ENCODE data around the gene TSPAN9. TPM values are rescaled to one million over a fixed set of nuclear protein-coding genes. Genes with fewer than 3 reads are reported as not detected.

Gene TSPAN9
- polyA plus RNA-seq, 1 donor (not counting 4 experiments of a cell fraction or from before 2014, with no cell fraction given), result 27.5 TPM

GRCh38 chr12:3289702-3290101, 212.5 kb downstream of the TSPAN9 start:
- peaks cover 0 to 2% of the 10 kb centered on the region in 2 experiments for H3K36me3 ChIP-seq (ENCODE audit: control insufficient read depth in 2 of 2, extremely low read depth in 1 of 2, insufficient read depth in 2 of 2, low read length in 2 of 2)

GRCh38 chr12:3291939-3292338, 214.8 kb downstream of the TSPAN9 start:
- dilution Hi-C loops (cut with MboI; ENCODE audit: extremely low pct_ligation_motif_present, low sequenced_read_pairs), result no loop called here
- FAIRE-seq, result no peak

More at GRCh38 chr12:3289702-3290101, 212.5 kb downstream of the TSPAN9 start:
- Histone ChIP-seq H4K20me1 (ENCODE audit: control insufficient read depth, extremely low read depth, insufficient read depth, low read length) (peaks cover 2% of the 10 kb centered on the region), H3K27me3 (ENCODE audit: control insufficient read depth, extremely low read depth, insufficient read depth, low read length) (no peaks in the 10 kb centered on the region), H3K79me2 (ENCODE audit: control insufficient read depth, insufficient read depth, low read length) (no peaks in the 10 kb centered on the region), H3K4me2 (ENCODE audit: control insufficient read depth, extremely low read depth, insufficient read depth, low read depth, low read length) (no peak overlapping the region), H3K9me3 (ENCODE audit: control insufficient read depth, low read depth, low read length) (no peaks in the 10 kb centered on the region), H3K4me3 (ENCODE audit: control insufficient read depth in 2 of 3, extremely low read depth in 1 of 3, insufficient read depth in 2 of 3, low read depth in 1 of 3, low read length in 3 of 3) (no peak overlapping the region), H3K9me1 (ENCODE audit: control insufficient read depth, extremely low read depth, insufficient read depth, low read length) (no peaks in the 10 kb centered on the region), H3K27ac (ENCODE audit: control insufficient read depth, insufficient read depth, low read length) (no peak overlapping the region), H3K9ac (ENCODE audit: control insufficient read depth, extremely low read depth, insufficient read depth, low read length) (no peak overlapping the region), H3K4me1 (ENCODE audit: control insufficient read depth, extremely low read depth, insufficient read depth, low read length) (peaks cover 9% of the 10 kb centered on the region), H2AFZ (ENCODE audit: control insufficient read depth, low read length) (no peak overlapping the region)
- DNase-seq (ENCODE audit: low read depth, low spot score) (no peak), FAIRE-seq (no peak)
- TF ChIP-seq CTCF (optimal IDR thresholded peaks at IDR 0.05 in 1 of 3, IDR thresholded peaks at IDR 0.05 in 1 of 3, conservative IDR thresholded peaks at IDR 0.05 in 1 of 3; ENCODE audit: extremely low read depth in 1 of 3, insufficient read depth in 2 of 3, low read length in 3 of 3) (no peak), EZH2 (IDR thresholded peaks at IDR 0.05; ENCODE audit: low read length) (no peak)
- dilution Hi-C loops (cut with MboI; ENCODE audit: extremely low pct_ligation_motif_present, low sequenced_read_pairs), result no loop called here

More at GRCh38 chr12:3291939-3292338, 214.8 kb downstream of the TSPAN9 start:
- H3K4me2 ChIP-seq (ENCODE audit: control insufficient read depth, extremely low read depth, insufficient read depth, low read depth, low read length), result no peak overlapping the region
- H3K9me1 ChIP-seq (ENCODE audit: control insufficient read depth, extremely low read depth, insufficient read depth, low read length), result no peaks in the 10 kb centered on the region
- H2AFZ ChIP-seq (ENCODE audit: control insufficient read depth, low read length), result no peak overlapping the region
- H3K27ac ChIP-seq (ENCODE audit: control insufficient read depth, insufficient read depth, low read length), result no peak overlapping the region
- H3K4me3 ChIP-seq (ENCODE audit: control insufficient read depth in 2 of 3, extremely low read depth in 1 of 3, insufficient read depth in 2 of 3, low read depth in 1 of 3, low read length in 3 of 3), result no peak overlapping the region
- H3K36me3 ChIP-seq (ENCODE audit: control insufficient read depth in 2 of 2, extremely low read depth in 1 of 2, insufficient read depth in 2 of 2, low read length in 2 of 2), result no peaks in the 10 kb centered on the region
- peaks cover 14% of the 10 kb centered on the region for H3K4me1 ChIP-seq (ENCODE audit: control insufficient read depth, extremely low read depth, insufficient read depth, low read length)
- H3K27me3 ChIP-seq (ENCODE audit: control insufficient read depth, extremely low read depth, insufficient read depth, low read length), result no peaks in the 10 kb centered on the region
- H4K20me1 ChIP-seq (ENCODE audit: control insufficient read depth, extremely low read depth, insufficient read depth, low read length), result peaks cover 2% of the 10 kb centered on the region
- H3K79me2 ChIP-seq (ENCODE audit: control insufficient read depth, insufficient read depth, low read length), result no peaks in the 10 kb centered on the region
- H3K9ac ChIP-seq (ENCODE audit: control insufficient read depth, extremely low read depth, insufficient read depth, low read length), result no peak overlapping the region
- no peaks in the 10 kb centered on the region for H3K9me3 ChIP-seq (ENCODE audit: control insufficient read depth, low read depth, low read length)
- DNase-seq (ENCODE audit: low read depth, low spot score), result no peak
- TF ChIP-seq EZH2 (IDR thresholded peaks at IDR 0.05; ENCODE audit: low read length) (no peak), CTCF (optimal IDR thresholded peaks at IDR 0.05 in 1 of 3, IDR thresholded peaks at IDR 0.05 in 1 of 3, conservative IDR thresholded peaks at IDR 0.05 in 1 of 3; ENCODE audit: extremely low read depth in 1 of 3, insufficient read depth in 2 of 3, low read length in 3 of 3) (no peak)
